ENCODE results near the gene RP2. TPM values are rescaled to one million over a fixed set of nuclear protein-coding genes. Genes with fewer than 3 reads are reported as not detected.

RP2 gene
- total and polyA plus RNA-seq, 2 of the 8 experiments (the other 6 are each of a cell fraction or from before 2014, with no cell fraction given), result 2.2 to 6.9 TPM

- no peak for TF ChIP-seq CREB1 (IDR thresholded peaks at IDR 0.05)
- no peak for TF ChIP-seq EGR1 (IDR thresholded peaks at IDR 0.05; ENCODE audit: borderline replicate concordance, low read depth, low read length)
- TF ChIP-seq NRF1 (IDR thresholded peaks at IDR 0.05; ENCODE audit: low read depth, low read length), result no peak
- TF ChIP-seq ATF3 (IDR thresholded peaks at IDR 0.05; ENCODE audit: insufficient read depth, low read depth, low read length), result no peak
- TF ChIP-seq RNF2 (IDR thresholded peaks at IDR 0.05; ENCODE audit: borderline replicate concordance, low read depth, low read length, missing control alignments, poor library complexity, severe bottlenecking), result no peak
- no peak for TF ChIP-seq EP300 (IDR thresholded peaks at IDR 0.05; ENCODE audit: borderline replicate concordance in 1 of 2, low read depth in 2 of 2, low read length in 2 of 2)
- no peak for TF ChIP-seq GABPA (IDR thresholded peaks at IDR 0.05; ENCODE audit: borderline replicate concordance, insufficient read depth, low read length)
- no peak for TF ChIP-seq CHD2 (IDR thresholded peaks at IDR 0.05; ENCODE audit: low read length)
- no peak for TF ChIP-seq TEAD4 (IDR thresholded peaks at IDR 0.05; ENCODE audit: low read depth, low read length)
- TF ChIP-seq SP4 (IDR thresholded peaks at IDR 0.05; ENCODE audit: low read length), result no peak
- no peak for TF ChIP-seq ZNF274 (IDR thresholded peaks at IDR 0.05; ENCODE audit: borderline replicate concordance, extremely low read depth, low read length)
- H2BK5ac ChIP-seq (ENCODE audit: low read depth, low read length), result no peak overlapping the region
- no peaks in the 10 kb centered on the region for H3K79me1 ChIP-seq (ENCODE audit: low read depth, low read length)
- no peak overlapping the region for H2AFZ ChIP-seq (ENCODE audit: low read length)
- no peak overlapping the region for H3K4ac ChIP-seq (replicated peaks; ENCODE audit: insufficient read length, low read depth, low read length)
- H2BK15ac ChIP-seq (ENCODE audit: low read length), result no peak overlapping the region
- H3K56ac ChIP-seq (replicated peaks; ENCODE audit: insufficient read length, low read depth, low read length), result no peak overlapping the region
- H3K14ac ChIP-seq (ENCODE audit: insufficient read length), result no peak overlapping the region
- no peak overlapping the region for H2BK120ac ChIP-seq (replicated peaks; ENCODE audit: low read depth, low read length)
- POLR2A ChIA-PET (ENCODE audit: partially characterized antibody), result no interaction called here
- no peaks in the 10 kb centered on the region for H3K27me3 ChIP-seq (replicated peaks in 1 of 4; ENCODE audit: control insufficient read depth in 3 of 4, extremely low read depth in 1 of 4, insufficient read depth in 3 of 4, low read length in 3 of 4)
- H4K91ac ChIP-seq (replicated peaks; ENCODE audit: insufficient read length, low read length), result no peak overlapping the region
- H2BK12ac ChIP-seq (ENCODE audit: low read depth, low read length), result no peak overlapping the region
- no peak overlapping the region for H3K18ac ChIP-seq (ENCODE audit: extremely low read depth, low read length)
- no peak overlapping the region for H4K5ac ChIP-seq (ENCODE audit: insufficient read length, low read depth, low read length)
- DNase-seq (ENCODE audit: low read depth in 1 of 2, low spot score in 2 of 2) (no peak), FAIRE-seq (no peak)
- no peak overlapping the region for H3K4me2 ChIP-seq (ENCODE audit: insufficient read depth in 1 of 2, low read depth in 2 of 2, low read length in 2 of 2)
- H3K79me2 ChIP-seq (ENCODE audit: control insufficient read depth in 1 of 2, insufficient read depth in 2 of 2, low read length in 2 of 2), result no peaks in the 10 kb centered on the region
- no peaks in the 10 kb centered on the region for H3K23me2 ChIP-seq (ENCODE audit: low read depth, low read length)
- no peak overlapping the region for H2AK5ac ChIP-seq (ENCODE audit: low read depth, low read length)
- WGBS, 2 experiments (ENCODE audit: extremely low coverage in 1 of 2, insufficient coverage in 1 of 2, insufficient read length in 1 of 2, insufficient replicate concordance in 2 of 2, low coverage in 1 of 2, low lambda C conversion rate in 2 of 2, missing lambda C conversion rate in 1 of 2), result 96% methylated on average over 5 of the region's 6 CpGs; no CpG with 5 or more reads in 1 of the 2 experiments
- H3K4me3 ChIP-seq (ENCODE audit: extremely low read depth in 1 of 4, insufficient read depth in 2 of 4, low read depth in 3 of 4, low read length in 4 of 4), result no peak overlapping the region
- no peak overlapping the region for H2BK20ac ChIP-seq (ENCODE audit: low read length)
- H3K9me3 ChIP-seq (ENCODE audit: insufficient read depth in 2 of 2, low read depth in 1 of 2, low read length in 1 of 2), result no peaks in the 10 kb centered on the region
- H4K8ac ChIP-seq (ENCODE audit: extremely low read depth, insufficient read depth, low read length), result no peak overlapping the region
- no peaks in the 10 kb centered on the region for H4K20me1 ChIP-seq (replicated peaks in 1 of 2; ENCODE audit: control insufficient read depth in 1 of 2, insufficient read depth in 2 of 2, low read length in 2 of 2)
- H3K36me3 ChIP-seq (ENCODE audit: control insufficient read depth in 2 of 4, insufficient read depth in 4 of 4, low read length in 3 of 4), result no peaks in the 10 kb centered on the region
- no peak overlapping the region for H3K27ac ChIP-seq (ENCODE audit: low read depth, low read length)
- CTCF ChIA-PET (ENCODE audit: partially characterized antibody), result interaction anchor here (1.7 kb wide), 1 partner anchor 33 kb away, joined by 4 read pairs; no protein-coding TSS in a partner anchor
- no peak overlapping the region for H3K23ac ChIP-seq (ENCODE audit: insufficient read length)
- H3K4me1 ChIP-seq (replicated peaks in 1 of 4; ENCODE audit: control insufficient read depth in 3 of 4, insufficient read depth in 4 of 4, low read length in 3 of 4), result peaks cover 0 to 3% (median 0%) of the 10 kb centered on the region in 4 experiments; a peak in 1 of 7 replicates
- no peak overlapping the region for H3K9ac ChIP-seq (replicated peaks in 1 of 4; ENCODE audit: extremely low read depth in 1 of 4, low read depth in 3 of 4, low read length in 3 of 4)
Measured at GRCh38 chrX:46793386-46794143, 43.3 kb upstream of the RP2 start.
